BE2C (cell line): Measurements from ENCODE around the gene NACC2.

ENCODE experiments used
- DNase-seq: peaks from one replicate; pipeline ENCODE4 v3.0.0-alpha.2; 2020
- H3K27me3 ChIP-seq: fragments of 250-450 bp; sonication (Bioruptor Pico); 2 replicates; pipeline ENCODE4 v1.5.1; 2020; ENCODE audit warnings: mild to moderate bottlenecking
- H3K36me3 ChIP-seq: fragments of 250-450 bp; sonication (Bioruptor Pico); 2 replicates; pipeline ENCODE4 v1.5.1; 2020; ENCODE audit warnings: mild to moderate bottlenecking
- H3K4me1 ChIP-seq: fragments of 250-450 bp; sonication (Bioruptor Pico); 2 replicates; pipeline ENCODE4 v1.5.1; 2020
- H3K4me3 ChIP-seq: 2 replicates; pipeline ENCODE4 v1.5.1; 2011; ENCODE audit warnings: low read depth, low read length
- H3K9me3 ChIP-seq: fragments of 250-450 bp; sonication (Bioruptor Pico); 2 replicates; pipeline ENCODE4 v1.5.1; 2020
- TF ChIP-seq, protein P1 (sequence below): IDR thresholded peaks from 2 replicates; pipeline ENCODE4 v1.5.1; 2012; ENCODE audit warnings: mild to moderate bottlenecking, low read depth, low read length

The NACC2 gene

DNA sequence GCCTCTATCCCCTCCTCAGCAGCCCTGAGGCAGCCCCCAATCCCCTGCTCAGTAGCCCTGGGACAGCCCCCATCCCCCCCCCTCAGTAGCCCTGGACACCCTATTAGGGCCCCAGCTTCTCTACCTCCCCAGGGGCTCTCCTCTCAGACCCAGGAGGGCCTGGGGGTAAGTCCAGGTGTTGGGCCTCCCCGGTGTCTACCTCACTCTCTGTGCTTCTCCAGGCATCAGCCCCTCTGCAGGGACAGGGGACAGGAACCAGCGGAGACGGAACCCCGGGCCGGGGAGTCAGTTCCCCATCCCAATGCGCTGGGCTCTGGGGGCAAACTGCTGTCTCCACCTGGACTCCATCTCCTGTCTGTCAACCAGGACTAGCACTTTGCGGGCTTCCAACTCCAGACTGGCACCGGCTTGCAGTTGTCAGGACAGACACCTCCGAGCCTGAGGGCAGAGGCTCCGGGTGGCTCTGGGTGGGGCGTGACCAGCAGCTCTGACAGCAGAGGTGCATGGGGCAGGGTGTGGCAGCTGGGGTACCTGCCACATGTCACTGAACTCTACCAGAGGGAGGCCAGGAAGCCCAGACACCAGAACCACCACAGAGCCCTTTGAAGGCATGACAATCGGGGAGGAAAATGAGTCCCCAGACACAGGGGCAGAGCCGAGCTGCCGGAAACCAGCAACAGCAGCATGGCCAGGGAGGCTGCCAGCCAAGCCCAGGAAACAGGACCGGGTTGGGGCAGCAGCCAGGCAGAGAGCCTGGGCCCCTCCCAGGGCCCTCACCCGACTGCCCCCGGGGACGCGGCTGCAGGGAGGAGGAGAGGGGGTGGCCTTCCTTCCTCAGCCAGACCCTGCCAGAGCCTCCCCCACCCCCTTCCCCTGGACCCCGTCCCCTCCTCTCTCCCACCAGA lies 116.2 kb downstream of the NACC2 start:
- Histone ChIP-seq H3K27me3 (peaks cover under 1% of the 10 kb centered on the region; the same call in 1 of the 2 replicates), H3K36me3 (no peaks in the 10 kb centered on the region), H3K9me3 (no peaks in the 10 kb centered on the region), H3K4me3 (peak overlapping the region; percentile 17), H3K4me1 (peaks cover 25% of the 10 kb centered on the region)
- DNase-seq = peak; percentile 75
- TF ChIP-seq, protein P1, sequence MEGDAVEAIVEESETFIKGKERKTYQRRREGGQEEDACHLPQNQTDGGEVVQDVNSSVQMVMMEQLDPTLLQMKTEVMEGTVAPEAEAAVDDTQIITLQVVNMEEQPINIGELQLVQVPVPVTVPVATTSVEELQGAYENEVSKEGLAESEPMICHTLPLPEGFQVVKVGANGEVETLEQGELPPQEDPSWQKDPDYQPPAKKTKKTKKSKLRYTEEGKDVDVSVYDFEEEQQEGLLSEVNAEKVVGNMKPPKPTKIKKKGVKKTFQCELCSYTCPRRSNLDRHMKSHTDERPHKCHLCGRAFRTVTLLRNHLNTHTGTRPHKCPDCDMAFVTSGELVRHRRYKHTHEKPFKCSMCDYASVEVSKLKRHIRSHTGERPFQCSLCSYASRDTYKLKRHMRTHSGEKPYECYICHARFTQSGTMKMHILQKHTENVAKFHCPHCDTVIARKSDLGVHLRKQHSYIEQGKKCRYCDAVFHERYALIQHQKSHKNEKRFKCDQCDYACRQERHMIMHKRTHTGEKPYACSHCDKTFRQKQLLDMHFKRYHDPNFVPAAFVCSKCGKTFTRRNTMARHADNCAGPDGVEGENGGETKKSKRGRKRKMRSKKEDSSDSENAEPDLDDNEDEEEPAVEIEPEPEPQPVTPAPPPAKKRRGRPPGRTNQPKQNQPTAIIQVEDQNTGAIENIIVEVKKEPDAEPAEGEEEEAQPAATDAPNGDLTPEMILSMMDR = no peak

DNA sequence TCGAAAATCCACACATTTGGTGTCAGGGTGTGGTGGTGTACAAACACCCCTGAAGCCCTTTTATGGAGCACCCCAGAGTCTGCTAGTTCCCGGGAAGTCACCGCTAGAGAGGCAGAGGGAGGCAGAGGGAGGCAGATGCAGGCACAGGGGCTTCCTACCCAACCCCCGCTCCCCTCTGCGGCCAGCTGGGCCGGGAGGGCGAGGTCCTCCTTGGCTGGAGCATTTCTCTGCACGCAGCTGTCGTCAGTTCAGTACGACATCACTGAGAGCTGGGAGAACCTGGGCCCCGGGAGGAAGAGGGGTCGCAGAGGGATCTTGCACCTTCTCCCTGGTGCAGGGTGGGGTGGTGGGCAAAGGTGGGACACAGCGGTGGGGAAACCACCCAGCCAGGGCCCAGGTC lies 118.1 kb downstream of the NACC2 start:
- no peak overlapping the region for H3K4me3 ChIP-seq
- DNase-seq = no peak
- TF ChIP-seq, protein P1 = no peak

DNA sequence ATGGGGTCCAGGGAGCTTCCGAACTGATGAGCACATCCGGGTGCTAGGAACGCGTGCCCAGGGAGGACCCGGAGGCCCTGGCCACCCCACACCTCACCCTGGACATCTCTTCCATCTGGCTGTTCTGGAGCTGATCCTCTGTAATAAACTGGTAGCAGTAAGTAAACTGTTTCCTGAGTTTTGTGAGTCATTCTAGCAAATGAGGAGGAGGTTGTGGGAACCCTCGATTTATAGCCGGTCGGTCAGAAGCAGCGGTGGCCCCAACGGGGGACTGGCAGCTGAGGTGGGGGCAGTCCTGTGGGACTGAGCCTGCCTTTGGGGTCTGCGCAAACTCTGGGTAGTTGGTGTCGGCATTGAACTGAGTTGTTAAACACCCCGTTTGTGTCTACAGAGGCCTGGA lies 118.6 kb downstream of the NACC2 start:
- Histone ChIP-seq H3K4me3 (no peak overlapping the region), H3K27me3 (no peaks in the 10 kb centered on the region), H3K9me3 (no peaks in the 10 kb centered on the region), H3K36me3 (no peaks in the 10 kb centered on the region), H3K4me1 (peaks cover 14% of the 10 kb centered on the region)
- TF ChIP-seq, protein P1 = no peak
- no peak for DNase-seq

More for the DNA sequence above, 118.1 kb downstream of the NACC2 start:
- no peaks in the 10 kb centered on the region for H3K9me3 ChIP-seq
- H3K27me3 ChIP-seq = no peaks in the 10 kb centered on the region
- H3K36me3 ChIP-seq = no peaks in the 10 kb centered on the region
- H3K4me1 ChIP-seq = peaks cover 14% of the 10 kb centered on the region

DNA sequence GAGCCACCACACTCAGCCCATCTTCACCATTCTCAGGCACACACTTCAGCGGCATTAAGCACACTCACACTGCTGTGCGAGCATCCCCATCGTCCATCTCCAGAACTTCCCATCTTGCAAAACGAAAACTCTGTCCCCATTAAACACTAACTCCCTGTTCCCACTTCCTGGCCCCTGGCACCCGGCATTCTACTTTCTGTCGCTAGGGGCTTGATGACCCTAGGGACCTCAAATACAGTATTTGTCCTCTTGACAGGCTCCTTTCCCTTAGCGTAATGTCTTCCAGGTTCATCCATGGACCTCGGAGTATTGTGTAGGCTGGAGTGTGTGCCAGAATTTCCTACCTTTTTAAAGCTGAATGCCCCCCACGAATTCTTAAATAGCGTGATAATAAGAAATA lies 119.3 kb downstream of the NACC2 start:
- TF ChIP-seq, protein P1 = peak; percentile 20; the same call in 1 of the 2 replicates
- H3K9me3 ChIP-seq = no peaks in the 10 kb centered on the region
- DNase-seq = no peak
- H3K4me3 ChIP-seq = no peak overlapping the region
- H3K4me1 ChIP-seq = peaks cover 14% of the 10 kb centered on the region
- no peaks in the 10 kb centered on the region for H3K36me3 ChIP-seq
- H3K27me3 ChIP-seq = no peaks in the 10 kb centered on the region

DNA sequence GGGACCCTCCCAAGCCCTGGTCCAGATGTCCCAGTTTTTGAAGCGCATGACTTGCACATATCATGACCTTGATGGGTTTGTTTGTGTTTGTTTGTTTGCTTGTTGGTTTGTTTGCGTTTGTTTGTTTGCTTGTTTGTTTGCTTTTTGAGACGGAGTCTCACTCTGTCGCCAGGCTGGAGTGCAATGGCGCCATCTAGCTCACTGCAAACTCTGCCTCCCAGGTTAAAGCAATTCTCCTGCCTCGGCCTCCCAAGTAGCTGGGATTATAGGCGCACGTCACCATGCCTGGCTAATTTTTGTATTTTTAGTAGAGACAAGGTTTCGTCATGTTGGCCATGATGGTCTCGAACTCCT lies 120.9 kb downstream of the NACC2 start:
- TF ChIP-seq, protein P1 = peak; percentile 45
- Histone ChIP-seq H3K36me3 (no peaks in the 10 kb centered on the region), H3K4me1 (peaks cover 9% of the 10 kb centered on the region), H3K4me3 (no peak overlapping the region), H3K9me3 (no peaks in the 10 kb centered on the region), H3K27me3 (no peaks in the 10 kb centered on the region)
- no peak for DNase-seq
